Stimulated activated CD8-positive, alpha-beta memory T cell treated with anti-CD3 and anti-CD28 coated beads, Interleukin-15, amount 100 ng/mL, for 48 hours (primary cell): Measurements from ENCODE around the gene APBA3.

Source experiments
- DNase-seq, 2 donors: peaks; one replicate each; pipeline ENCODE4 v3.0.0-alpha.2; 2020; ENCODE audit warnings: low read depth in 2 of 2

Gene APBA3

GRCh38 chr19:3785938-3786824, 24.7 kb upstream of the APBA3 start, which contains the start of gene MATK:
TSS of gene MATK (minus strand) at chr19:3786381. CDS start at chr19:3785135, 1,246 bp downstream.
- DNase-seq, result no peak

GRCh38 chr19:3785451-3785937, 24.0 kb upstream of the APBA3 start:
- DNase-seq, result peak in 1 of 2 donors; percentile 15

- DNase-seq, result no peak
Observed at GRCh38 chr19:3784607-3785450, 23.3 kb upstream of the APBA3 start.

GRCh38 chr19:3783660-3784584, 22.4 kb upstream of the APBA3 start:
- peak; percentile 27 to 28 for DNase-seq

GRCh38 chr19:3782903-3783302, 21.4 kb upstream of the APBA3 start:
- no peak for DNase-seq

GRCh38 chr19:3782330-3782729, 20.8 kb upstream of the APBA3 start:
- no peak for DNase-seq

- DNase-seq, result no peak
Observed at GRCh38 chr19:3781603-3782002, 20.1 kb upstream of the APBA3 start.

- DNase-seq, result no peak
Observed at GRCh38 chr19:3780786-3781304, 19.4 kb upstream of the APBA3 start.

GRCh38 chr19:3778899-3779723, 17.6 kb upstream of the APBA3 start:
- DNase-seq, result no peak

GRCh38 chr19:3778104-3778867, 16.8 kb upstream of the APBA3 start:
- DNase-seq, result no peak

- DNase-seq, result no peak
Observed at GRCh38 chr19:3776479-3777040, 15.1 kb upstream of the APBA3 start.

- no peak for DNase-seq
Observed at GRCh38 chr19:3775831-3776230, 14.3 kb upstream of the APBA3 start.

- no peak for DNase-seq
Observed at GRCh38 chr19:3775374-3775711, 13.9 kb upstream of the APBA3 start.

GRCh38 chr19:3774621-3775373, 13.3 kb upstream of the APBA3 start:
- DNase-seq, result no peak

- DNase-seq, result no peak
Observed at GRCh38 chr19:3773814-3774515, 12.5 kb upstream of the APBA3 start.

- no peak for DNase-seq
Observed at GRCh38 chr19:3771906-3772455, 10.5 kb upstream of the APBA3 start, which contains the start of gene RAX2. TSS of gene RAX2 (minus strand) at chr19:3772228. CDS start at chr19:3771742, 486 bp downstream.
